HEK293 (cell line): ENCODE data around the gene AIMP2.
"Not testable (repeated sequence)": the region's sequence is repeated elsewhere in the genome, so short reads cannot be mapped to it uniquely, and the experiment has no call there.

Experiments used
- CTCF ChIA-PET: fragments of 350-600 bp; formaldehyde crosslinking; extraction: SDS; loops from one replicate; lab custom pipeline; 2021; ENCODE audit warnings: antibody characterized with exemption; lab: Yijun Ruan, JAX
- POLR2A ChIA-PET: fragments of 300-600 bp; formaldehyde crosslinking; extraction: SDS; loops from one replicate; lab custom pipeline; 2020; ENCODE audit warnings: antibody characterized with exemption, inconsistent platforms; lab: Yijun Ruan, JAX
- H3K27ac ChIP-seq: fragments of 200-500 bp; sonication (Bioruptor generic); 2 replicates; pipeline ENCODE4 v1.5.1; 2014; ENCODE audit warnings: low read depth, low read length, control low read depth, inconsistent platforms; ENCODE audit errors: extremely low read depth
- H3K36me3 ChIP-seq, 2 experiments: fragments of 200-500 bp in 1 of 2; sonication (Bioruptor generic) in 1 of 2; 1 replicate in 1 of 2; 2 replicates in 1 of 2; pipeline ENCODE4 v1.5.1; 2014 to 2017; ENCODE audit warnings: inconsistent platforms in 2 of 2, low read length in 2 of 2; ENCODE audit not compliant: control insufficient read depth in 2 of 2, insufficient read depth in 1 of 2
- H3K4me1 ChIP-seq: fragments of 200-500 bp; sonication (Bioruptor generic); 2 replicates; pipeline ENCODE4 v1.5.1; 2014; ENCODE audit warnings: mild to moderate bottlenecking, low read length, inconsistent platforms; ENCODE audit not compliant: control insufficient read depth, insufficient read depth
- H3K4me3 ChIP-seq: 2 replicates; pipeline ENCODE4 v1.5.1; 2011; ENCODE audit warnings: low read depth, mild to moderate bottlenecking, control low read depth, low read length, moderate library complexity
- H3K9me3 ChIP-seq: fragments of 200-500 bp; sonication (Bioruptor generic); 2 replicates; pipeline ENCODE4 v1.5.1; 2014; ENCODE audit warnings: low read depth, low read length, inconsistent platforms; ENCODE audit not compliant: control insufficient read depth, insufficient read depth
- BCL11A ChIP-seq: fragments of 450-650 bp; formaldehyde crosslinking; IDR thresholded peaks from 2 replicates; pipeline ENCODE4 v1.5.1; 2016; ENCODE audit warnings: low read depth, missing biosample characterization, missing genetic modification characterization
- BCL11B ChIP-seq: fragments of 450-650 bp; formaldehyde crosslinking; IDR thresholded peaks from 2 replicates; pipeline ENCODE4 v1.5.1; 2016; ENCODE audit warnings: low read depth, missing biosample characterization, missing genetic modification characterization
- GLIS1 ChIP-seq: fragments of 450-650 bp; formaldehyde crosslinking; IDR thresholded peaks from 2 replicates; pipeline ENCODE4 v1.5.1; 2016; ENCODE audit warnings: missing biosample characterization, missing genetic modification characterization
- IKZF3 ChIP-seq: fragments of 450-650 bp; IDR thresholded peaks from 2 replicates; pipeline ENCODE4 v1.5.0; 2018; ENCODE audit warnings: missing biosample characterization, mild to moderate bottlenecking, missing genetic modification characterization, moderate library complexity
- KLF1 ChIP-seq: fragments of 450-650 bp; formaldehyde crosslinking; IDR thresholded peaks from 2 replicates; pipeline ENCODE4 v1.5.1; 2016; ENCODE audit warnings: missing biosample characterization, missing genetic modification characterization
- MZF1 ChIP-seq: fragments of 450-650 bp; formaldehyde crosslinking; IDR thresholded peaks from 2 replicates; pipeline ENCODE4 v1.5.1; 2017; ENCODE audit warnings: missing biosample characterization, missing genetic modification characterization, borderline replicate concordance
- PRDM10 ChIP-seq: fragments of 450-650 bp; formaldehyde crosslinking; IDR thresholded peaks from 2 replicates; pipeline ENCODE4 v1.5.1; 2016; ENCODE audit warnings: missing biosample characterization, missing genetic modification characterization
- SCRT2 ChIP-seq: fragments of 450-650 bp; formaldehyde crosslinking; IDR thresholded peaks from 2 replicates; pipeline ENCODE4 v1.5.1; 2016; ENCODE audit warnings: missing biosample characterization, missing genetic modification characterization
- SETDB1 ChIP-seq: IDR thresholded peaks from one replicate; pipeline ENCODE4 v1.6.1; 2017; ENCODE audit warnings: mild to moderate bottlenecking, low read length, moderate library complexity, mixed read lengths; ENCODE audit not compliant: insufficient read length
- YY1 ChIP-seq: fragments of 450-650 bp; formaldehyde crosslinking; IDR thresholded peaks from 2 replicates; pipeline ENCODE4 v1.5.1; 2018; ENCODE audit warnings: missing biosample characterization, missing genetic modification characterization
- ZBTB17 ChIP-seq: fragments of 450-650 bp; formaldehyde crosslinking; IDR thresholded peaks from 2 replicates; pipeline ENCODE4 v1.5.1; 2016; ENCODE audit warnings: missing biosample characterization, missing genetic modification characterization
- ZBTB20 ChIP-seq: fragments of 450-650 bp; formaldehyde crosslinking; IDR thresholded peaks from 2 replicates; pipeline ENCODE4 v1.5.1; 2016; ENCODE audit warnings: missing biosample characterization, missing genetic modification characterization
- ZBTB26 ChIP-seq: fragments of 450-650 bp; formaldehyde crosslinking; optimal IDR thresholded peaks from 2 replicates; pipeline ENCODE3; 2016; ENCODE audit warnings: missing biosample characterization, mild to moderate bottlenecking, missing genetic modification characterization
- ZBTB48 ChIP-seq: fragments of 450-650 bp; formaldehyde crosslinking; IDR thresholded peaks from 2 replicates; pipeline ENCODE4 v1.5.1; 2016; ENCODE audit warnings: missing biosample characterization, missing genetic modification characterization
- ZFHX2 ChIP-seq: fragments of 450-650 bp; formaldehyde crosslinking; conservative IDR thresholded peaks from 2 replicates; pipeline ENCODE4 v1.5.1; 2016; ENCODE audit warnings: missing biosample characterization, missing genetic modification characterization
- ZFP37 ChIP-seq: fragments of 450-650 bp; formaldehyde crosslinking; IDR thresholded peaks from 2 replicates; pipeline ENCODE4 v1.5.1; 2016; ENCODE audit warnings: missing biosample characterization, missing genetic modification characterization
- ZFP69B ChIP-seq: fragments of 450-650 bp; formaldehyde crosslinking; IDR thresholded peaks from 2 replicates; pipeline ENCODE4 v1.5.1; 2016; ENCODE audit warnings: missing biosample characterization, missing genetic modification characterization
- ZNF214 ChIP-seq: fragments of 450-650 bp; formaldehyde crosslinking; IDR thresholded peaks from 2 replicates; pipeline ENCODE4 v1.5.1; 2017; ENCODE audit warnings: missing biosample characterization, mild to moderate bottlenecking, missing genetic modification characterization, borderline replicate concordance
- ZNF266 ChIP-seq: fragments of 450-650 bp; formaldehyde crosslinking; IDR thresholded peaks from 2 replicates; pipeline ENCODE4 v1.5.1; 2016; ENCODE audit warnings: missing biosample characterization, missing genetic modification characterization, low read depth
- ZNF280D ChIP-seq: fragments of 450-650 bp; formaldehyde crosslinking; IDR thresholded peaks from 2 replicates; pipeline ENCODE4 v1.5.1; 2016; ENCODE audit warnings: missing biosample characterization, missing genetic modification characterization
- ZNF335 ChIP-seq: fragments of 450-650 bp; formaldehyde crosslinking; conservative IDR thresholded peaks from 2 replicates; pipeline ENCODE4 v1.5.1; 2016; ENCODE audit warnings: missing biosample characterization, missing genetic modification characterization
- ZNF394 ChIP-seq: fragments of 450-650 bp; formaldehyde crosslinking; IDR thresholded peaks from 2 replicates; pipeline ENCODE4 v1.5.1; 2016; ENCODE audit warnings: missing biosample characterization, missing genetic modification characterization, mild to moderate bottlenecking, moderate library complexity, borderline replicate concordance
- ZNF501 ChIP-seq: fragments of 450-650 bp; formaldehyde crosslinking; IDR thresholded peaks from 2 replicates; pipeline ENCODE4 v1.5.1; 2016; ENCODE audit warnings: missing biosample characterization, missing genetic modification characterization
- ZNF555 ChIP-seq: fragments of 450-650 bp; formaldehyde crosslinking; conservative IDR thresholded peaks from 2 replicates; pipeline ENCODE4 v1.5.1; 2017; ENCODE audit warnings: missing biosample characterization, mild to moderate bottlenecking, missing genetic modification characterization, inconsistent platforms
- ZNF561 ChIP-seq: fragments of 450-650 bp; IDR thresholded peaks from 2 replicates; pipeline ENCODE4 v1.5.1; 2018; ENCODE audit warnings: missing biosample characterization, missing genetic modification characterization, borderline replicate concordance
- ZNF600 ChIP-seq: fragments of 450-650 bp; formaldehyde crosslinking; IDR thresholded peaks from 2 replicates; pipeline ENCODE4 v1.5.1; 2016; ENCODE audit warnings: missing biosample characterization, missing genetic modification characterization
- ZNF660 ChIP-seq: fragments of 450-650 bp; IDR thresholded peaks from 2 replicates; pipeline ENCODE4 v1.5.1; 2018; ENCODE audit warnings: missing biosample characterization, mild to moderate bottlenecking, missing genetic modification characterization
- ZNF664 ChIP-seq: fragments of 450-650 bp; formaldehyde crosslinking; IDR thresholded peaks from 2 replicates; pipeline ENCODE4 v1.5.1; 2016; ENCODE audit warnings: missing biosample characterization, missing genetic modification characterization
- ZNF76 ChIP-seq: fragments of 450-650 bp; formaldehyde crosslinking; IDR thresholded peaks from 2 replicates; pipeline ENCODE4; 2016; ENCODE audit warnings: low read depth, missing biosample characterization, missing genetic modification characterization, borderline replicate concordance

Gene AIMP2

GRCh38 chr7:6008668-6009611 is at the start of gene AIMP2, which contains the start of gene PMS2 (continued):
- 0 out of 2 replicates have a peak, but pooled peaks have one; percentile 4 for TF ChIP-seq GLIS1 (tag by site-specific recombination)
- TF ChIP-seq ZNF335, result peak; percentile 79
- TF ChIP-seq ZNF76 (tag by site-specific recombination), result peak; percentile 75; the same call in 1 of the 2 replicates
- peak; percentile 70; the same call in 1 of the 2 replicates for TF ChIP-seq ZFP69B
- peak; percentile 33; the same call in 1 of the 2 replicates for TF ChIP-seq KLF1 (tag by site-specific recombination)
- no peak for TF ChIP-seq ZNF555 (tag by site-specific recombination)
- peak; percentile 86 for TF ChIP-seq SCRT2 (tag by site-specific recombination)
- no peak for TF ChIP-seq ZNF664 (tag by site-specific recombination)
- peak; percentile 25 for TF ChIP-seq SETDB1
- peak; percentile 81; the same call in 1 of the 2 replicates for TF ChIP-seq ZNF561 (tag by site-specific recombination)
- no peak for TF ChIP-seq ZNF266 (tag by site-specific recombination)
- TF ChIP-seq YY1, result peak; percentile 53; the same call in 1 of the 2 replicates
- TF ChIP-seq ZNF214 (tag by site-specific recombination), result no peak
- peak; percentile 83 for TF ChIP-seq ZNF600 (tag by site-specific recombination)
- peak; percentile 81 for TF ChIP-seq ZBTB26 (tag by site-specific recombination)
- peak; percentile 74; the same call in 1 of the 2 replicates for TF ChIP-seq ZBTB20 (tag by site-specific recombination)
- TF ChIP-seq PRDM10, result peak; percentile 93
- TF ChIP-seq ZNF501 (tag by site-specific recombination), result peak; percentile 26; the same call in 1 of the 2 replicates
- TF ChIP-seq ZNF280D (tag by site-specific recombination), result no peak
- peak; percentile 97 for TF ChIP-seq BCL11A
- peak; percentile 34; the same call in 1 of the 2 replicates for TF ChIP-seq ZNF660 (tag by site-specific recombination)
- peak; percentile 96 for TF ChIP-seq BCL11B (tag by site-specific recombination)
- peak; percentile 92 for TF ChIP-seq IKZF3 (tag by site-specific recombination)
- TF ChIP-seq ZNF394 (tag by site-specific recombination), result no peak
- TF ChIP-seq ZFP37 (tag by site-specific recombination), result peak; percentile 44; the same call in 1 of the 2 replicates
- TF ChIP-seq ZFHX2 (tag by site-specific recombination), result 0 out of 2 replicates have a peak, but pooled peaks have one; percentile 15
- peak; percentile 88 for TF ChIP-seq ZBTB17
- TF ChIP-seq ZBTB48 (tag by site-specific recombination), result 0 out of 2 replicates have a peak, but pooled peaks have one; percentile 41
- no peak for TF ChIP-seq MZF1 (tag by site-specific recombination)

GRCh38 chr7:5963205-5963604 is 45.9 kb upstream of the AIMP2 start:
- H3K4me1 ChIP-seq, H3K27ac ChIP-seq, POLR2A ChIA-PET, CTCF ChIA-PET, H3K36me3 ChIP-seq, H3K4me3 ChIP-seq, H3K9me3 ChIP-seq: not testable (repeated sequence)
